Upper lobe of right lung (tissue), 1 donor: ENCODE data around the gene IGSF21. TPM values are rescaled to one million over a fixed set of nuclear protein-coding genes. Genes with fewer than 3 reads are reported as not detected.

Experiments
- ATAC-seq: fragments of 200-7000 bp; cut with Tn5 transposase; one replicate; pipeline ENCODE4 v1.9.1; 2020; ENCODE audit warnings: mild to moderate bottlenecking, moderate library complexity
- DNase-seq: peaks from one replicate; pipeline ENCODE4 v3.0.0-alpha.2; 2020
- H3K27ac ChIP-seq: fragments of 200-600 bp; one replicate; pipeline ENCODE4 v1.8.0; 2022
- H3K27me3 ChIP-seq: fragments of 200-600 bp; one replicate; pipeline ENCODE4 v1.8.0; 2022; ENCODE audit warnings: mild to moderate bottlenecking
- H3K36me3 ChIP-seq: fragments of 200-600 bp; one replicate; pipeline ENCODE4 v1.8.0; 2022
- H3K4me1 ChIP-seq: fragments of 200-600 bp; one replicate; pipeline ENCODE4 v1.8.0; 2022
- H3K4me3 ChIP-seq: fragments of 200-600 bp; one replicate; pipeline ENCODE4 v1.8.0; 2022; ENCODE audit warnings: mild to moderate bottlenecking
- H3K9me3 ChIP-seq: fragments of 200-600 bp; one replicate; pipeline ENCODE4 v1.8.0; 2022
- CTCF ChIP-seq: fragments of 200-600 bp; IDR thresholded peaks from one replicate; pipeline ENCODE4 v1.8.0; 2022; ENCODE audit warnings: antibody characterized with exemption
- intact Hi-C: fragments of 100-400 bp; cut with DNase I; formaldehyde crosslinking; loops from one replicate; pipeline ENCODE4 v1.11.0; 2022
- total RNA-seq: library from RNA; stranded (reverse); fragmentation: NEBNext Ultra II Directional; extraction: Animal tissue kit (Norgen Biotek cat#: 25700); gene quantifications from one replicate; pipeline ENCODE4 v1.2.1, GENCODE V29; 2021
- donor health status: DM: no; HTN: yes; CAD: no; lungs with severe emphysema.

IGSF21 gene
- total RNA-seq, 1 donor from 2014 or later = 3.2 TPM

GRCh38 chr1:18314399-18314798, 206.8 kb downstream of the IGSF21 start:
- no peak overlapping the region for H3K4me3 ChIP-seq
- no peak for ATAC-seq
- H3K27ac ChIP-seq = no peak overlapping the region
- no peaks in the 10 kb centered on the region for H3K36me3 ChIP-seq
- no peak for TF ChIP-seq CTCF
- no peaks in the 10 kb centered on the region for H3K4me1 ChIP-seq
- no peaks in the 10 kb centered on the region for H3K27me3 ChIP-seq
- H3K9me3 ChIP-seq = no peaks in the 10 kb centered on the region
- DNase-seq = no peak
- intact Hi-C loops = no loop called here

- Histone ChIP-seq H3K4me1 (no peaks in the 10 kb centered on the region), H3K4me3 (no peak overlapping the region), H3K9me3 (no peaks in the 10 kb centered on the region), H3K27me3 (no peaks in the 10 kb centered on the region), H3K27ac (no peak overlapping the region), H3K36me3 (no peaks in the 10 kb centered on the region)
- ATAC-seq (no peak), DNase-seq (no peak)
- intact Hi-C loops = no loop called here
- TF ChIP-seq CTCF = no peak
These were observed 207.9 kb downstream of the IGSF21 start for GRCh38 chr1:18315449-18315848.

- H3K27me3 ChIP-seq = no peaks in the 10 kb centered on the region
- intact Hi-C loops = no loop called here
- DNase-seq (no peak), ATAC-seq (no peak)
- no peaks in the 10 kb centered on the region for H3K9me3 ChIP-seq
- H3K4me1 ChIP-seq = no peaks in the 10 kb centered on the region
- no peak overlapping the region for H3K4me3 ChIP-seq
- no peaks in the 10 kb centered on the region for H3K36me3 ChIP-seq
- no peak for TF ChIP-seq CTCF
- no peak overlapping the region for H3K27ac ChIP-seq
These were observed 209.2 kb downstream of the IGSF21 start for GRCh38 chr1:18316764-18317163.

GRCh38 chr1:18319099-18319498, 211.5 kb downstream of the IGSF21 start:
- Histone ChIP-seq H3K27ac (no peak overlapping the region), H3K4me3 (no peak overlapping the region), H3K4me1 (no peaks in the 10 kb centered on the region), H3K27me3 (no peaks in the 10 kb centered on the region), H3K9me3 (no peaks in the 10 kb centered on the region), H3K36me3 (no peaks in the 10 kb centered on the region)
- intact Hi-C loops = no loop called here
- DNase-seq (no peak), ATAC-seq (no peak)
- no peak for TF ChIP-seq CTCF

GRCh38 chr1:18320051-18320450, 212.5 kb downstream of the IGSF21 start:
- no peak for TF ChIP-seq CTCF
- DNase-seq = no peak

GRCh38 chr1:18322368-18323032, 214.9 kb downstream of the IGSF21 start:
- no peaks in the 10 kb centered on the region for H3K4me1 ChIP-seq
- DNase-seq (no peak), ATAC-seq (no peak)
- no peak overlapping the region for H3K27ac ChIP-seq
- TF ChIP-seq CTCF = no peak
- intact Hi-C loops = no loop called here
- no peak overlapping the region for H3K4me3 ChIP-seq
- H3K36me3 ChIP-seq = no peaks in the 10 kb centered on the region
- no peaks in the 10 kb centered on the region for H3K9me3 ChIP-seq
- H3K27me3 ChIP-seq = no peaks in the 10 kb centered on the region

More at GRCh38 chr1:18320051-18320450, 212.5 kb downstream of the IGSF21 start:
- Histone ChIP-seq H3K36me3 (no peaks in the 10 kb centered on the region), H3K27me3 (no peaks in the 10 kb centered on the region), H3K4me1 (no peaks in the 10 kb centered on the region), H3K4me3 (no peak overlapping the region), H3K27ac (no peak overlapping the region), H3K9me3 (no peaks in the 10 kb centered on the region)
- ATAC-seq = no peak
- intact Hi-C loops = no loop called here
